DMS53 (cell line): ENCODE results near the gene ACER3.

Experiments used
- DNase-seq: peaks from one replicate; lab custom pipeline; 2025; lab: John Stamatoyannopoulos, UW

The ACER3 gene

DNA sequence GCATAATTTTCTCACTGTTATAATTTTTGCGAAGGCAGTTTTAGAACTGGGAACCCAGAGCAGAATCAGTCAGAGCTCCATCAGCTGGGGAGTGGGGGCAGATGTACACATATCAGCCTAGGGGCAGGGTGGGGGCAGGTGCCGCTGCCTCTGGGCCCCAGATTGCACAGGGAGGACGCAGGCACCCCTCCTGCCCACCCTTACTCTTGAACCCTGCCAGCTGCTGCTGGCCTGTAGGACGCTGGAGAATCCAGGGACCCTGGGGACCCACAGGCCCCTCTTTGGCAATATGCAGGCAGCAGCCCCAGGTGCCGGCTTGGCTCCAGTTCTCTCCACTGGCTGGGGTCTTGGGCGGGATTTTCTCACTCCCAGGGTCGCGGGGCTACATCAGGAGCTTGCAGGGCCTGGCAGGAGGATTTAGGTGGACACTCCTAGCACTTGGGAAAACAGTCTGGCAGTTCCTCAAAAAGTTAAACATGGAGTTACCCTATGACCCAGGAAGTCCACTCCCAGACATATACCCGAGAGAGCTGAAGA, 197.3 kb downstream of the ACER3 start:
- DNase-seq: no peak

DNA sequence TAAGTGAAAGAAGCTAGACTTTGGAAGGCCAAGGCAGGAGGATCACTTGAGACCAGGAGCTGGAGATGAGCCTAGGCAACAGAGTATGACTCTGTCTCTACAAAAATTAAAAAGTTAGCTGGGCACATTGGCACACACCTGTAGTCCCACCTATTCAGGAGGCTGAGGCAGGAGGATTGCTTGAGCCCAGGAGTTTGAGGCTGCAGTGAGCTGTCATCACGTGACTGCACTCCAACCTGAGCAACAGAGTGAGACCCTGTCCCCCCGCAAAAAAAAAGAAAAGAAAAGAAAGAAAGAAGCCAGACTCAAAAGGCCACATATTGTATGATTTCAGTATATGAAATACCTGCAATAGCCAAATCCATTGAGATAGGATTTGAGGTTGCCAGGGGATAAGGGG, 198.2 kb downstream of the ACER3 start:
- DNase-seq: no peak

GRCh38 chr11:77059806-77060205, 199.1 kb downstream of the ACER3 start:
- no peak for DNase-seq

DNA sequence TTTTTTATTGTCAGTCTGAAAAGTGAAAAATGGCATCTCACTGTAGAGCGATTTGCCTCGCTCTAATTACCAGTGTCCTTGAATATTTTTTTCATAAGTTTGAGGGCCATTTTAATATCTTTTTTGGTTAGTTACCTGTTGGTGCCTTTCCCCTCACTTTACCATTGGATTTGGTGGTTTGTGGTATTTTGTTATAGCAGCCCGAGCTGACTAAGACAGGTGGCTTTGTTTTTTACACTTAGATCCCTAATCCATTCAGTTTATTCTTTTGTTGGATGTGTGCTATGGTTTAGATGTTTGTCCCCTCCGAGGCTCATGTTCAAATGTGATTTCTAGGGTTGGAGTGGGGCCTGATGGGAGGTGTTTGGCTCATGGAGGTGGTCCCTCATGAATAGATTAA, 199.5 kb downstream of the ACER3 start:
- no peak for DNase-seq

DNA sequence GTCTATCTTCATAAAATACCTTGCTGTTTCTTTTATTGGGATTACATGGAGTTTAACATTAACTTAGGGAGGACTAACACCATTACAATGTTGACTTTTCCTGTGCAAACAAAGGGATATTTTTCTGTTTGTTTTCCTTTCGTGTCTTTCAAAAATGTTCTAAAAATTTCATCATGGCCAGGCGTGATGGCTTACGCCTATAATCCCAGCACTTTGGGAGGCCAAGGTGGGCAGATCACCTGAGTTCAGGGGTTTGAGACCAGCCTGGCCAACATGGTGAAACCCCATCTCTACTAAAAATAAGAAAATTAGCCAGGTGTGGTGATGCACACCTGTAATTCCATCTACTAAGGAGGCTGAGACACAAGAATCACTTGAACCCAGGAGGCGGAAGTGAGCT, 200.5 kb downstream of the ACER3 start:
- DNase-seq: peak; percentile 88

DNA sequence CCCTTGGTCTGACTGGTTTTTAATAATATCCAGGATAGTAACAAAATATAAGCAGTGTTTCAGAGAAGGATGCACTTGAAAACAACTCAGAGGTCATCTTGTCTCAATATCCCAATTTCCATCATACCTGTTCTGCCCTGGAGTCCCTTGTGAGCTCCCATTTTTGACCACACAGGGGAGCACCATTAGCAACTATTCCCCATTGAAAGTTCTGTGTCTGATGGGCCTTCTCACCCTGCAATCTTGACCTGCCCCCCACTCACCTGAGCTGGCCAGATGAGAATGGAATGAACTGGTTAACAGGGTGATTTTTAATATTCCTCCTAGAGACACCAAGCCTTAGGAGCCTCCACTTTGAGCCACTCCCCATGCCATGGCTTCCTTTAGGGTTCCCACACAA, 202.2 kb downstream of the ACER3 start:
- DNase-seq: peak; percentile 62

DNA sequence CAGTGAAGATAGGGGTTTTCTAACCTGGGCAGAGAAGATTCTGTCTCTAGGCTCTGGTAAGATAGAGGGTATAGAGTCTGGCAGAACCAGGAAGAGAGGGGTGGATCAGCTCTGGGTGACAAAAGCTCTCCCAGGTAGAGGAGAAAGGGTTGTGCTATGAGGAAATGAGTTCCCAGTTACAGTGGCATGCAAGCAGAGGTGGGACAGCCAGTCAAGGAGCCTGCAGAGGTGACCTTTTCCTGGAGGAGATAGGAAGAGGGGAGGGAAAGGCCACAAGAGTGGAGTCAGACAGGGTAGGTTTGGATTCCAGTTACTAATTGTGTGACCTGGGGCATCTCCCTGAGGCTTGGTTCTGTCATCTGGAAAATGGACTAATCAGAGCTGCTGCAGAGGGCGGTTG, 202.7 kb downstream of the ACER3 start:
- peak; percentile 69 for DNase-seq

GRCh38 chr11:77063861-77064260, 203.1 kb downstream of the ACER3 start:
- no peak for DNase-seq

DNA sequence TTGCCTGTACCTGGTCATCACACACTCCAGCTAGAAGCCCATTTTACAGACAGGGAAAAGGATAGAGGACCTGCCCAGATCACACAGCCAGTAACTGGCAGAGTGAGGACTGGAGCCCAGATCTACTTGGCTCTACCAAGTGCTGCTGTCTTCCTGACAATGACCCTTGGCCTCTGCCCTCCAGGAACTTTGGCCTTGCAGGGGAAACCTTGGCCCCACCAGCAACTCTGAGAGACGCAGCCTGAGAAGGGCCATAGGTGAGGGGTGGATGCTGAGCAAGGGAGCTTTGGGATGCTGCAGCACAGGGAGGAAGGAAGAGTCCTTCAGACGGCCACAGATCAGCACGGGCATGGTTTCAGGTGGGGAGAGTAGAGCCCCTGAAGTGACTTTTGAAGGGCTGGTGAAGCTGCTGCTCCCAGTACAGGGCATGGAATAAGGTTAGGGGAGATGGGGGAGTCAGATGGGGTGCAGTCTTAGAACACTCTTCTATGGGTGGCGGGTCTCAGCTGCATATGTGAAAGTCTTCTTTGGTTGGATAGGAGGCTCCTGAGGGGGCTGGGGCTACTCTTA, 204.0 kb downstream of the ACER3 start:
- DNase-seq: no peak

DNA sequence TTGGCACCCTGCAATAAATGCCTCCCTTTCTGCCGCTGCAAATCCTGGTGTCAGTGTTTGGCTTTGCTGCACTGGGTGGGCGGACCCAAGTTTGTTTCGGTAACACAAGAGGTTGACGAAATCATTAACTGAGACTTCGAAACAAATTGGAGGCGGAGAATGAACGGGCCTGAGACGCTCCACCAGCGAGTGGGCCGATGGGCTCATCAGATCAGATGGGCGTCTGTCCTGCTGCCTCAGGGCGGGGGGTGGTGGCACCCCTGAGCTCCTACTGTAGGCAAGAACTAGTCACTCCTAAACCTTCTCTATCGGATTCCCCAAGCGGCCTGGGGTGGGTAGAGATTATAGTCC, 205.1 kb downstream of the ACER3 start:
- DNase-seq: no peak

DNA sequence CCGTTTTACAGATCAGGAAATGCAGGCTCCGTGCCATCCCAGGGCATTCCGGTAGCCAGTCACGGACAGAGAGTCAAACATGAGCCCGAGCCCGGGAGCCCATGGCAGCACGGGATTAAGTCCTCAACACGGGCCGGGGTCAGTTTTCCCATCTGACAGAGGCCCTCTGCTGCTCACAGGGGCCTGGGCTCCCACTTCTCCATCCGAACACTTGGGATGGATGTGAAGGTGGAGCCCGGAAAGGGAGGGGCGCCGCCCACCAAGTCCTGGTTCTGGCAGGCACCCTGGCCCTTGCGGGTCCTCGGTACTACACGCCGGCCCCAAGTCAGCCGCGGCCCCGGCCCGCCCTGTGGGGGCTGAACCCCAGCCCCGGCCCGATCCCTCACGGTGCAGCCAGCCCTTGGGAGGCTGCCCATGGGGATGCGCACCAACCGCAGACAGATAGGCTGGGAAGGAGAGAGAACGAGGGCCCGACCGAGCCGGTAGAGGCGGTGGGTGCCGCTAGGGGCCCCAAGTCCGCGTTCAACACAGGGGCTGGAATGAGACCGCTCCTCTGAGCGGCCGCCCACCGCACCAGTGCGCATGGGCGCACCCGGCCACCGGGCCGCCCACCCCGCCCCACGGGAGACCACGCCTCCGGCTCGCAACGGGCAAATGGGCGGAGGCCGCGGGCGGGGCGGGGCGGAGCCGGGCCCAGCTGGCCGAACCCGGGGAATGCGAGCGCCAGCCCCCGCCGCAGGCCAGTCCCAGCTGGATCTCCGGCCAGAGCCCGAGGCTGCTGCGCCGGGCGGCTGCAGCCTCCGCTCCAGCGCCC, 205.7 kb downstream of the ACER3 start, which contains the start of gene CAPN5:
TSS of gene CAPN5 (plus strand) at position 743 of the 814 bp plus-strand sequence. CDS start 17,916 bp downstream, outside the sequence.
- peak; percentile 99 for DNase-seq

- DNase-seq: peak; percentile 40
Measured at GRCh38 chr11:77067861-77068443, 207.2 kb downstream of the ACER3 start.

GRCh38 chr11:77068457-77069335, 208.0 kb downstream of the ACER3 start:
- DNase-seq: no peak

GRCh38 chr11:77069336-77069968, 208.7 kb downstream of the ACER3 start:
- peak; percentile 54 for DNase-seq

- DNase-seq: no peak
Measured at GRCh38 chr11:77069969-77070582, 209.4 kb downstream of the ACER3 start.

DNA sequence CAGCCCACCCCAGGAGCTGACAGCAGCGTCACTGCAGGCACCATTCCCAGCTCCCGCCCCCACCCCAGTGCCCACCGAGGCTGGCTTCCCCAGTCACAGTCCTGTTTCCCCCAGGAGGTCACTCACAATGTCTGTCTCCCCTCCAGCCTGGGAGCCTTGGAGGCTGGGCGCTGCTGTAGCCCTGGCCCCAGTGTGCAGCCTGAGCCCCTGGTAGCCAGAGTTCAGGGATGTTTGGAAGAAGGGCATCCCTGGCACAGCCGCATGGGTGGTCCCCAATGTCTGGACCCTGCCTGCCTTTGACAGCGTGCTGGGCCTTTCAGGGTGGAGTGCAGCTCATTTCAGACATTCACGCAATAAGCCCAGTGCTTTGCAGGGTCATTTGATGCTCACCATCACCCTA, 210.4 kb downstream of the ACER3 start:
- no peak for DNase-seq

DNA sequence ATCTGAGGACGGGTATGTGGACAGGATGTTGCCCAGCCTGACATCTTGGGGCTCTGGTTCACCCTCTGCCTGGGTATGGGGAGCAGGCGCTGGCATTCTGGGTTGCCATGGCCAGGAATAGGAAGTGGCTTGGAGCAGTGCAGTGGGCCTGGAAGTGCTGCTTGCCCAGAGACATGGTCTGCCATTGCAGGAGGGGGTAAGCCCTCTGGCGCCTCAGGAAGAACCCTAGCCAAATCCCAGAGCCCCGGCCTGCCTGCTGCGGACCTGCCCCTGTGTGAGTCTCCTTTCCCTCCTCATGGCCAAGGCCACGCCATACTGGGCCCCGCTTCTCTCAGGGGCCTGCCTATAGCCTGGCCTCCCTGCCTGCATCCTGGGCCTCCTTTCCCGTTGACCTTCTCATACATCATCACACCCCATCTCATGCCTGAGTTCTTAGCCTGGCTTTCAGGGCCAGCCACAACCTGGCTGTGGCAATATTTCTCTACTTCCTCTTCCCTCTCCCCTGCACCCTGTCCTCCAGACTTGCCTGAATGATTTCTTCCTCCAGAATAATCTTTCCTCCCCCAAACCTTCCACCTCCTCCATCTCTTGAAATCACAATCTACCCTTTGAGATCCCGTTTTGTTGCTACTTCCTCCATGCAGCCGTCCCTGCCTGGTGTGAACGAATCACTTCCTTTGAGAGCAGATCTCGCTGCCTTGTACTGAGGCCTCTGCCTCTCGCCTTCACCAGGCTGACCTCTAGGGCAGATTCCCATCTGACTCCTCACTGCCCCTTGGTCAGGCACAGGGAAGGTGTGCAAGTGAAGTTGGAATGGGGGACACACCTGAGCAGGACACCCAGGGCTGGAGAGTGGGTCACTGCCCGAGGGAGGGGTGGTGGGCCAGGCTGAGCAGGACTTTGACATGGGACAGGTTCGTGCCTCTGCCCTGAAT, 211.2 kb downstream of the ACER3 start:
- DNase-seq: peak; percentile 61

GRCh38 chr11:77072851-77073327, 212.2 kb downstream of the ACER3 start:
- peak; percentile 53 for DNase-seq

GRCh38 chr11:77073328-77074001, 212.7 kb downstream of the ACER3 start:
- peak; percentile 97 for DNase-seq
